ENCODE measurements around the gene S1PR4.
"Not testable (repeated sequence)": the region's sequence is repeated elsewhere in the genome, so short reads cannot be mapped to it uniquely, and the experiment has no call there.

The S1PR4 gene

DNA sequence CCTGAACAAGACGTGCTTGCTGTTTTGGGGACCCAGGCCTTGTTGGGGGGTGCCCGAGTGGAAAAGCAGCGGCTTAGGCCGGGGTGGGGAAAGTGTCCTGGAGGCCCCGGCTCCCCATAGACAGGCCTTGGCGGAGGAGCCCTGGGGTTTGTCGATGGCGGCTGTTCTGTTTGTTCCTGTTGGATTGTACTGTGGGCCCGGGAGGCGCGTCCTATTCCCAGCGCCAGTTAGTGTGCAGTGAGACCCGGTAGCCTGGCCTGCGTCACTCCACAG, 18.3 kb downstream of the S1PR4 start:
- DNase-seq, result no peak

- no peak for DNase-seq
These were observed 20.5 kb downstream of the S1PR4 start for GRCh38 chr19:3198901-3199700.

DNA sequence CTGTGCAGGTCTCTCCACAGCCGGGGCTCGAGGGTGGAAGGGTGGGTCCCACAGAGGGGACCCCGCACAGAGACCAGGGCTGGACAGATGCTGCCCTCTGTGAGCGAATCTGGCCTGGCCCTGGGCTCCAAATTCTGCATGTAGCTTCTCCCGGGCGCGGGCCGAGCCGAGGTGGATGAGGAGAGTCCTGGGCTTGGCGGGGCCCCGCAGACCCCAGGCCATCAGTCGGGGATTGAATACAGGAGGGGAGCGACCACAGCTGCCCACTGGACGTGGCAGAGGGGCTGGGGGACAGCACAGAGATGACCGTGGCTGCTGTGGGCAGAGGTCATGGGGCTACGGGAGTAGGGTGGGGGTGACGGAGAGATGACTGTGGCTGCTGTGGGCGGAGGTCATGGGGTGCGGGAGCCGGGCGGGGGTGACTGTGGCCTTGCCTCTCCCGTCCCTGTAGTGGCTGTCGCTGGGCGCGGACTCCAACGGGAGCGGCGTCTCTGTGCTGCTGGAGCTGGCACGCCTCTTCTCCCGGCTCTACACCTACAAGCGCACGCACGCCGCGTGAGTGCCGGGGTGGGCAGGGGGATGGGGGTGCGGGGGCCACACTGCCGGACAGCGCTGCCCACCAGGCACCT, 22.6 kb downstream of the S1PR4 start:
- DNase-seq, result no peak

DNA sequence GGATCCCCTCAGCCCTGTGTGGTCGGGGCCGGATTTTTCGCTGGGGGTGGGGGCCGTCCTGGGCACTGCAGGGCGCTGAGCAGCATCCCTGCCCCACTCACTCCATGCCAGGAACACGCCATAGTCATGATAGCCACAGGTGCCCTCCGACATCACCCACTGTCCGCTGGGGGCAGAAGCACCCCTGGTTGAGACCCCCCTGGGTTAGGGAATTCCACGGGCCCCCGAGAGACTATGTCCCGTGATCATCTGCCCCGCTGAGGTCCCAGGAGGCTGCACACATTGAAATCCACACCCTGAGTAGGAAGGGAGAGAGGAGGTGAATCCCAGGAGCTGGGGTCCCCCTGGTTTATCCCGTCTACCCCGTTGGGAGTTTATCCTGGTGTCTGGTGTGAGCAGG, 23.3 kb downstream of the S1PR4 start:
- DNase-seq, result no peak

DNA sequence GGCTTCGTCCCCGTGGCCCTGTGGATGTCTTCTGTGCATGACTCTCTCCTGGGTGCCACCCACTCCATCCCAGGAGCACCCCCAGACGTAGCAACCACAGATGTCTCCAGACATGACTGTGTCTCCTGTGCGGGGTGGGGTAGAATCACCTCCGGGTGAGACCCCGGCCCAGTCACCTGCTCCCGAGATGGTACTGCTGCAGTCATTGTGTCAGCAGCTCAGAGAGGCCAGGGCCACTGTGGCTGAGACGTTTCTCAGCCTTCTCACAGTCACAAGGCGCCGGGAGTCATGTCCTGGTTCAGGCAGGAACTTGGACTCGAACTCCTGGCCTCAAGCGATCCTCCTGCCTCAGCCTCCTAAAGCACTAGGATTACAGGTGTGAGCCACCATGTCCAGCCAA, 23.8 kb downstream of the S1PR4 start:
- no peak for DNase-seq

DNA sequence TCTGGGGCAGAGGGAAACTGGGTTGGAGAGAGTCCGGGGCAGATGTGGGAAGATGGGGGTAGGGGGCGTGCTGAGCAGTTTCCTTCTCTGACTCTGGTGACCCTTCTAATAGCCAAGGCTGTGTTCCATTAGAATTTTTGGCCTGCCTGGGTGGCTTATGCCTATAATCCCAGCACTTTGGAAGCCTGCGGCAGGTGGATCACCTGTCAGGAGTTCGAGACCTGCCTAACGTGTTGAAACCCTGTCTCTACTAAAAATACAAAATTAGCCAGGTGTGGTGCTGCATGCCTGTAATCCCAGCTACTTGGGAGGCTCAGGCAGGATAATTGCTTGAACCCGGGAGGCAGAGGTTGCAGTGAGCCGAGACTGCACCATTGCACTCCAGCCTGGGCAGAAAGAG, 24.3 kb downstream of the S1PR4 start:
- not testable (repeated sequence) for DNase-seq

GRCh38 chr19:3203805-3204645, 25.5 kb downstream of the S1PR4 start:
- no peak for DNase-seq

DNA sequence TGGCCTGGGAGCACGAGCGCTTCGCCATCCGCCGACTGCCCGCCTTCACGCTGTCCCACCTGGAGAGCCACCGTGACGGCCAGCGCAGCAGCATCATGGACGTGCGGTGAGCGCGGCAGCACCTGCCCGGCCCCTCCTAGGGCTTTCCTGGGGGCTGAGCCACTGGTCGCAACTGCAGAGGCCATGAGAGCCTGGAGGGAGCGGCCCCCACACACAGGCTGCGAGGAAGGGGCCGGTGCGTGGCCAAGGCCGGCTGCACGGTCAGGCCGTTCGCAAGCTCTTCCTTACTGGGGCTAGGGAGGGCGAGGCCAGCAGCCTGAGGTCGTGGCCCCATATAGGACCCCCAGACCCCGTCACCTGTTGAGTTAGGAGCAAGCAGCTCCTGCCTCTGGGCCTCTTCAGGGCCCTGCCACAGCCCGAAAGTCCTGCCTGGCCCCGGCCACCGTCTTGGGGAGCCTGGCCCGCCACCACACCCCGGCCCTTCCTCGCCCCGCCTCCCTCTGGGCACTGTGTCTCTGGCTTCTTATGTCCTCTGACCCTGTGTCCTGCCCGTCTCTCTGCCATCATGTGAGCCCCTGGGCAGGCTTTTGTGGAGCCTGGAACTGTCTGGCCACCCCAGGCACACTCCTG, 26.2 kb downstream of the S1PR4 start:
- DNase-seq, result no peak

GRCh38 chr19:3206216-3206953, 27.8 kb downstream of the S1PR4 start:
- DNase-seq, result no peak

GRCh38 chr19:3207461-3208242, 29.1 kb downstream of the S1PR4 start:
- no peak for DNase-seq

DNA sequence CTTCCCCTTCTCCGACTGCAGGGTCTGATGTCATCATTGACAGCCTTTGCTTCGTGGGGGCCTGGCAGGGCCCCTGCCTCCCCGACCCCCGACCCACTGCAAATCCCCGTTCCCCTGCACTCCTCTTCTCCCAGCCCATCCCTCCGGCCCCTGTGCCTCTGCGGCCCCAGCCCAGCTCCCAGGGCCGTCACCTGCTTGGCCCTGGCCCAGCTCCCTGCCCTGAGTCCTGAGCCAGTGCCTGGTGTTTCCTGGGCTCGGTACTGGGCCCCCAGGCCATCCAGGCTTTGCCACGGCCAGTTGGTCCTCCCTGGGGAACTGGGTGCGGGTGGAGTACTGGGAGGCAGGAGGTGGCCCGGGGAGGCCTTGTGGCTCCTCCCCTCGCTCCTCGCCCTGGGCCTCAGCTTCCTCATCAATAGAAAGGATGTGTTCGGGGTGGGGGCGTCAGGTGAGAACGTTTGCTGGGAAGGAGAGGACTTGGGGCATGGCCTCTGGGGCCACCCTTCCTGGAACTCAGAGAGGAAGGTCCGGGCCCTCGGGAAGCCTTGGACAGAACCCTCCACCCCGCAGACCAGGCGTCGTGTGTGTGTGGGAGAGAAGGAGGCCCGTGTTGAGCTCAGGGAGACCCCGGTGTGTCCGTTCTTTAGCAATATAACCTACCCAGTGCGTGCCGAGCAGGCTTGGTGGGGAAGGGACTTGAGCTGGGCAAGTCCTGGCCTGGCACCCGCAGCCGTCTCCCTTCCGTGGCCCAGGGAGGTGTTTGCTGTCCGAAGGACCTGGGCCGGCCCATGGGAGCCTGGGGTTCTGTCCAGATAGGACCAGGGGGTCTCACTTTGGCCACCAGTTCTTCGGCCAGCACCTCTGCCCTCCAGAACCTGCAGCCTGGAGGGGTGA, 30.0 kb downstream of the S1PR4 start:
- DNase-seq, result no peak

- peak; percentile 77 for DNase-seq
These were observed 31.9 kb downstream of the S1PR4 start for GRCh38 chr19:3210347-3211017.

DNA sequence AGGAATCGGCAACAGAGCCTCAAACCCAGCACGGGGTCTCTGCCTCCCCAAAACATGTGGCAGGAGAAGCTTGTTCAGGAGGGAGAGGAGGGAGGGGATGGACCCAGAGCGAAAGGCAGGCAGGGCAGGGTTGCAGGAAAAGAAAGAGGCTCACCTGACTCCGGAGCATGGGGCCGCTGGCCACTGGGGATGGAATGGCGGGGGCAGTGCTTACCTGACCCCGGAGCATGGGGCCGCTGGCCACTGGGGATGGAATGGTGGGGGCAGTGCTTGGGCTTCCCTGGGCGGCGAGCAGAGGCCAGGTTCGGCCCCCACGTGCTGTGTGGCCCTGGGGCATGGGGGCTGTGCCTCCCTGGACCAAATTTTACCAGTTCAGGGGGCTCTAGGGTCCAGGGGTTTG, 32.6 kb downstream of the S1PR4 start:
- no peak for DNase-seq

DNA sequence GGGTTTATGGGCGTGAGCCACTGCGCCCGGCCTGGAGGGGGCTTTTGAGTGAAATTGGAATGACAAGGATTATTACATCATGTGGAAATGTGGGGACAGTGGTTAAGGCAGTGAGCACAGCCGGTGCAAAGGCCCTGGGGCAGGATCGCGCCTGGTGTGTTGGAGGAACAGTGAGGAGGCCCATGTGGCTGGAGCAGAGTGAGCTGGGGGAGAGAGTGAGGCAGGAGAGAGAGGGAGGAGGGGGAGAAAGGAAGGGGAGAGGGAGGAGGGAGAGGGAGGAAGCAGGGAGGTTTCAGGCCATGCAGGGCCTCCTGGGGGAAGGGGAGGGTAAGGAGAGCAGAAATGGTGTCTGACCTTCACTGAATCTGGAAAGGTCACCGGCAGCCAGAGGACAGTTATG, 34.6 kb downstream of the S1PR4 start:
- DNase-seq, result no peak

- no peak for DNase-seq
These were observed 38.3 kb downstream of the S1PR4 start for GRCh38 chr19:3216874-3217273.

GRCh38 chr19:3220576-3220975, 42.0 kb downstream of the S1PR4 start:
- DNase-seq, result no peak

- DNase-seq, result not testable (repeated sequence)
These were observed 43.0 kb downstream of the S1PR4 start for GRCh38 chr19:3221576-3221975.

- no peak for DNase-seq
These were observed 44.1 kb downstream of the S1PR4 start for GRCh38 chr19:3222709-3223108.

GRCh38 chr19:3224346-3225168, 46.0 kb downstream of the S1PR4 start, which contains the start of gene CELF5:
Gene CELF5 (plus strand): TSS chr19:3224661. CDS start chr19:3224740, 79 bp downstream.
- peak; percentile 76 for DNase-seq
